ENCODE measurements around the gene CLECL1. TPM values are rescaled to one million over a fixed set of nuclear protein-coding genes. Genes with fewer than 3 reads are reported as not detected.

The CLECL1 gene
- total and polyA plus RNA-seq, 9 of the 15 experiments (the other 6 are each of a cell fraction or from before 2014, with no cell fraction given) = 0.13 to 0.25 TPM; not detected in 7

GRCh38 chr12:9751204-9752144, 18.6 kb upstream of the CLECL1 start (continued):
- TF ChIP-seq E2F4 (CRISPR knock-in tag; IDR thresholded peaks at IDR 0.05; ENCODE audit: low read depth) (no peak), BCOR (IDR thresholded peaks at IDR 0.05) (no peak), TRIM24 (IDR thresholded peaks at IDR 0.05) (peak; percentile 59 to 83), NR3C1 (CRISPR knock-in tag; IDR thresholded peaks at IDR 0.05) (no peak), TOE1 (IDR thresholded peaks at IDR 0.05; ENCODE audit: borderline replicate concordance) (no peak), TOE1 (CRISPR knock-in tag; IDR thresholded peaks at IDR 0.05; ENCODE audit: borderline replicate concordance, low read depth) (no peak), MBD2 (IDR thresholded peaks at IDR 0.05; ENCODE audit: borderline replicate concordance, low read depth) (peak; percentile 27; the same call in 1 of the 2 replicates), ZNF551 (CRISPR knock-in tag; IDR thresholded peaks at IDR 0.05) (no peak), ZC3H4 (CRISPR knock-in tag; IDR thresholded peaks at IDR 0.05; ENCODE audit: borderline replicate concordance) (no peak), NBN (IDR thresholded peaks at IDR 0.05; ENCODE audit: low read depth) (peak; percentile 31; the same call in 1 of the 2 replicates)
- TF ChIP-seq, protein P1, sequence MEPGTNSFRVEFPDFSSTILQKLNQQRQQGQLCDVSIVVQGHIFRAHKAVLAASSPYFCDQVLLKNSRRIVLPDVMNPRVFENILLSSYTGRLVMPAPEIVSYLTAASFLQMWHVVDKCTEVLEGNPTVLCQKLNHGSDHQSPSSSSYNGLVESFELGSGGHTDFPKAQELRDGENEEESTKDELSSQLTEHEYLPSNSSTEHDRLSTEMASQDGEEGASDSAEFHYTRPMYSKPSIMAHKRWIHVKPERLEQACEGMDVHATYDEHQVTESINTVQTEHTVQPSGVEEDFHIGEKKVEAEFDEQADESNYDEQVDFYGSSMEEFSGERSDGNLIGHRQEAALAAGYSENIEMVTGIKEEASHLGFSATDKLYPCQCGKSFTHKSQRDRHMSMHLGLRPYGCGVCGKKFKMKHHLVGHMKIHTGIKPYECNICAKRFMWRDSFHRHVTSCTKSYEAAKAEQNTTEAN (CRISPR knock-in tag; IDR thresholded peaks at IDR 0.05) = no peak
- TF ChIP-seq, protein P2, sequence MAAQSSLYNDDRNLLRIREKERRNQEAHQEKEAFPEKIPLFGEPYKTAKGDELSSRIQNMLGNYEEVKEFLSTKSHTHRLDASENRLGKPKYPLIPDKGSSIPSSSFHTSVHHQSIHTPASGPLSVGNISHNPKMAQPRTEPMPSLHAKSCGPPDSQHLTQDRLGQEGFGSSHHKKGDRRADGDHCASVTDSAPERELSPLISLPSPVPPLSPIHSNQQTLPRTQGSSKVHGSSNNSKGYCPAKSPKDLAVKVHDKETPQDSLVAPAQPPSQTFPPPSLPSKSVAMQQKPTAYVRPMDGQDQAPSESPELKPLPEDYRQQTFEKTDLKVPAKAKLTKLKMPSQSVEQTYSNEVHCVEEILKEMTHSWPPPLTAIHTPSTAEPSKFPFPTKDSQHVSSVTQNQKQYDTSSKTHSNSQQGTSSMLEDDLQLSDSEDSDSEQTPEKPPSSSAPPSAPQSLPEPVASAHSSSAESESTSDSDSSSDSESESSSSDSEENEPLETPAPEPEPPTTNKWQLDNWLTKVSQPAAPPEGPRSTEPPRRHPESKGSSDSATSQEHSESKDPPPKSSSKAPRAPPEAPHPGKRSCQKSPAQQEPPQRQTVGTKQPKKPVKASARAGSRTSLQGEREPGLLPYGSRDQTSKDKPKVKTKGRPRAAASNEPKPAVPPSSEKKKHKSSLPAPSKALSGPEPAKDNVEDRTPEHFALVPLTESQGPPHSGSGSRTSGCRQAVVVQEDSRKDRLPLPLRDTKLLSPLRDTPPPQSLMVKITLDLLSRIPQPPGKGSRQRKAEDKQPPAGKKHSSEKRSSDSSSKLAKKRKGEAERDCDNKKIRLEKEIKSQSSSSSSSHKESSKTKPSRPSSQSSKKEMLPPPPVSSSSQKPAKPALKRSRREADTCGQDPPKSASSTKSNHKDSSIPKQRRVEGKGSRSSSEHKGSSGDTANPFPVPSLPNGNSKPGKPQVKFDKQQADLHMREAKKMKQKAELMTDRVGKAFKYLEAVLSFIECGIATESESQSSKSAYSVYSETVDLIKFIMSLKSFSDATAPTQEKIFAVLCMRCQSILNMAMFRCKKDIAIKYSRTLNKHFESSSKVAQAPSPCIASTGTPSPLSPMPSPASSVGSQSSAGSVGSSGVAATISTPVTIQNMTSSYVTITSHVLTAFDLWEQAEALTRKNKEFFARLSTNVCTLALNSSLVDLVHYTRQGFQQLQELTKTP (IDR thresholded peaks at IDR 0.05; ENCODE audit: low read depth in 1 of 2, partially characterized antibody in 2 of 2) = peak; percentile 24 to 72
- TF ChIP-seq, protein P3, sequence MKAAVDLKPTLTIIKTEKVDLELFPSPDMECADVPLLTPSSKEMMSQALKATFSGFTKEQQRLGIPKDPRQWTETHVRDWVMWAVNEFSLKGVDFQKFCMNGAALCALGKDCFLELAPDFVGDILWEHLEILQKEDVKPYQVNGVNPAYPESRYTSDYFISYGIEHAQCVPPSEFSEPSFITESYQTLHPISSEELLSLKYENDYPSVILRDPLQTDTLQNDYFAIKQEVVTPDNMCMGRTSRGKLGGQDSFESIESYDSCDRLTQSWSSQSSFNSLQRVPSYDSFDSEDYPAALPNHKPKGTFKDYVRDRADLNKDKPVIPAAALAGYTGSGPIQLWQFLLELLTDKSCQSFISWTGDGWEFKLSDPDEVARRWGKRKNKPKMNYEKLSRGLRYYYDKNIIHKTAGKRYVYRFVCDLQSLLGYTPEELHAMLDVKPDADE (conservative IDR thresholded peaks at IDR 0.05; ENCODE audit: control insufficient read depth, low read depth, low read length) = no peak
- TF ChIP-seq, protein P4, sequence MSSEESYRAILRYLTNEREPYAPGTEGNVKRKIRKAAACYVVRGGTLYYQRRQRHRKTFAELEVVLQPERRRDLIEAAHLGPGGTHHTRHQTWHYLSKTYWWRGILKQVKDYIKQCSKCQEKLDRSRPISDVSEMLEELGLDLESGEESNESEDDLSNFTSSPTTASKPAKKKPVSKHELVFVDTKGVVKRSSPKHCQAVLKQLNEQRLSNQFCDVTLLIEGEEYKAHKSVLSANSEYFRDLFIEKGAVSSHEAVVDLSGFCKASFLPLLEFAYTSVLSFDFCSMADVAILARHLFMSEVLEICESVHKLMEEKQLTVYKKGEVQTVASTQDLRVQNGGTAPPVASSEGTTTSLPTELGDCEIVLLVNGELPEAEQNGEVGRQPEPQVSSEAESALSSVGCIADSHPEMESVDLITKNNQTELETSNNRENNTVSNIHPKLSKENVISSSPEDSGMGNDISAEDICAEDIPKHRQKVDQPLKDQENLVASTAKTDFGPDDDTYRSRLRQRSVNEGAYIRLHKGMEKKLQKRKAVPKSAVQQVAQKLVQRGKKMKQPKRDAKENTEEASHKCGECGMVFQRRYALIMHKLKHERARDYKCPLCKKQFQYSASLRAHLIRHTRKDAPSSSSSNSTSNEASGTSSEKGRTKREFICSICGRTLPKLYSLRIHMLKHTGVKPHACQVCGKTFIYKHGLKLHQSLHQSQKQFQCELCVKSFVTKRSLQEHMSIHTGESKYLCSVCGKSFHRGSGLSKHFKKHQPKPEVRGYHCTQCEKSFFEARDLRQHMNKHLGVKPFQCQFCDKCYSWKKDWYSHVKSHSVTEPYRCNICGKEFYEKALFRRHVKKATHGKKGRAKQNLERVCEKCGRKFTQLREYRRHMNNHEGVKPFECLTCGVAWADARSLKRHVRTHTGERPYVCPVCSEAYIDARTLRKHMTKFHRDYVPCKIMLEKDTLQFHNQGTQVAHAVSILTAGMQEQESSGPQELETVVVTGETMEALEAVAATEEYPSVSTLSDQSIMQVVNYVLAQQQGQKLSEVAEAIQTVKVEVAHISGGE (CRISPR knock-in tag; IDR thresholded peaks at IDR 0.05) = no peak
